Activated naive CD4-positive, alpha-beta T cell treated with Interleukin-2 at 50 U/mL for 16 hours (primary cell): ENCODE results near the gene MX2.
"Not testable (repeated sequence)": the region's sequence is repeated elsewhere in the genome, so short reads cannot be mapped to it uniquely, and the experiment has no call there.

Experiments used
- DNase-seq: peaks from one replicate; pipeline ENCODE4 v3.0.0-alpha.2; 2020

Gene MX2

GRCh38 chr21:41342035-41342434, 19.8 kb upstream of the MX2 start:
- DNase-seq: no peak

GRCh38 chr21:41344146-41344545, 17.7 kb upstream of the MX2 start:
- DNase-seq: no peak

- DNase-seq: no peak
Measured at GRCh38 chr21:41345356-41345755, 16.5 kb upstream of the MX2 start.

GRCh38 chr21:41345934-41346685, 15.7 kb upstream of the MX2 start:
- no peak for DNase-seq

GRCh38 chr21:41346758-41347157, 15.1 kb upstream of the MX2 start:
- no peak for DNase-seq

- DNase-seq: no peak
Measured at GRCh38 chr21:41348434-41348833, 13.4 kb upstream of the MX2 start.

GRCh38 chr21:41349126-41349525, 12.7 kb upstream of the MX2 start:
- no peak for DNase-seq

- DNase-seq: no peak
Measured at GRCh38 chr21:41349619-41350390, 12.0 kb upstream of the MX2 start.

- DNase-seq: no peak
Measured at GRCh38 chr21:41350436-41351155, 11.2 kb upstream of the MX2 start.

- no peak for DNase-seq
Measured at GRCh38 chr21:41357546-41357945, 4.3 kb upstream of the MX2 start.

GRCh38 chr21:41358193-41359166, 3.3 kb upstream of the MX2 start:
- no peak for DNase-seq

- no peak for DNase-seq
Measured at GRCh38 chr21:41359286-41359685, 2.5 kb upstream of the MX2 start.

- not testable (repeated sequence) for DNase-seq
Measured at GRCh38 chr21:41359754-41360071, 2.1 kb upstream of the MX2 start.

- DNase-seq: no peak
Measured at GRCh38 chr21:41360072-41360821, 1.6 kb upstream of the MX2 start.

GRCh38 chr21:41361053-41361785, 608 bp upstream of the MX2 start:
- DNase-seq: no peak

GRCh38 chr21:41362605-41363369, 960 bp downstream of the MX2 start:
- no peak for DNase-seq

- DNase-seq: no peak
Measured at GRCh38 chr21:41363370-41364270, 1.8 kb downstream of the MX2 start.

GRCh38 chr21:41364308-41364707, 2.5 kb downstream of the MX2 start:
- no peak for DNase-seq

- no peak for DNase-seq
Measured at GRCh38 chr21:41365377-41366107, 3.7 kb downstream of the MX2 start.
